Activated gamma-delta T cell (primary cell): ENCODE results near the gene PROSER2.

Experiments used
- DNase-seq: peaks from one replicate; lab custom pipeline; 2025; lab: John Stamatoyannopoulos, UW

The PROSER2 gene

DNA sequence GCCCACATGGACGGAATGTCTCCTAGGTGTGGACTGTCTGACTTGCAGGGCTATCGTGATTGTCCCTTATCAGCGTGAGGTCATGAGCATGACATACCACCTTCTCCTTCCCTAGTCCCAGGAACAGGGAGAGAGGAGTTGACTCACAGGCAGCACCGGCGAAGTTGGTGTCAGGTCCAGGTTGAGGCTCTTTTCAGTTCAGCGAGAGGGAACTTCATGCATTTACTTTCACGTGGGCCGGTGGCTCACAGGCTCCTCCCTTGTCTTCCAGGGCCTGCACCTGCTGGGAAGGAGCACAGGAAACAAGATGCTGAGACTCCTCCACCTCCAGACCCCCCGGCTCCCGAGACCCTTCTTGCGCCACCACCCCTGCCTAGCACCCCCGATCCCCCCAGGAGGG is 46.1 kb downstream of the PROSER2 start:
- no peak for DNase-seq

DNA sequence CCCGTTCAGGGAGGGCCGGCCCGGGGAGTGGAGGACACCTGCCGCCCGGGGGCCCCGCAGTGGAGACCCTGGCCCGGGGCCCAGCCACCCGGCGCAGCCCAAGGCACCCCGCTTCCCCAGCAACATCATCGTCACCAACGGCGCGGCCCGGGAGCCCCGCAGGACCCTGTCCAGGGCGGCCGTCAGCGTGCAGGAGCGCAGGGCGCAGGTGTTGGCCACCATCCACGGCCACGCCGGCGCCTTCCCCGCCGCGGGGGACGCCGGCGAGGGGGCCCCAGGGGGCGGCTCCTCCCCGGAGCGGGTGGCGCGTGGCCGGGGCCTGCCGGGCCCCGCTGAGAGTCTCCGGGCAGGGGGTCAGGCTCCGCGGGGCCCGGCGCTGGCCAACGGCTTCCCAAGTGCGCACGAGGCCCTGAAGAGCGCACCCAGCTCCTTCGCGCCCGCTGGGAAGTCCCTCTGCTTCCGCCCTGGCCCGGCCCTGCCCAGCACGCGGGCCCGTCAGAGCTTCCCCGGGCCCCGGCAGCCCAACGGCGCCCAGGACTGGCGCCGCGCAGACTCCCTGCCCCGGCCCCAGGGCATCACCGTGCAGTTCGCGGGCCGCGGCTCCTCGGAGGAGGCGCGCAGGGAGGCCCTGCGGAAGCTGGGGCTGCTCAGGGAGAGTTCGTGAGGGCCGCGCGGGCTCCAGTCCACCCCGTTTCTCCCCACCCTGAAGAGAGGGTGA is 46.7 kb downstream of the PROSER2 start:
- DNase-seq = no peak

- DNase-seq = no peak
These were observed 47.3 kb downstream of the PROSER2 start for GRCh38 chr10:11870461-11870780.

DNA sequence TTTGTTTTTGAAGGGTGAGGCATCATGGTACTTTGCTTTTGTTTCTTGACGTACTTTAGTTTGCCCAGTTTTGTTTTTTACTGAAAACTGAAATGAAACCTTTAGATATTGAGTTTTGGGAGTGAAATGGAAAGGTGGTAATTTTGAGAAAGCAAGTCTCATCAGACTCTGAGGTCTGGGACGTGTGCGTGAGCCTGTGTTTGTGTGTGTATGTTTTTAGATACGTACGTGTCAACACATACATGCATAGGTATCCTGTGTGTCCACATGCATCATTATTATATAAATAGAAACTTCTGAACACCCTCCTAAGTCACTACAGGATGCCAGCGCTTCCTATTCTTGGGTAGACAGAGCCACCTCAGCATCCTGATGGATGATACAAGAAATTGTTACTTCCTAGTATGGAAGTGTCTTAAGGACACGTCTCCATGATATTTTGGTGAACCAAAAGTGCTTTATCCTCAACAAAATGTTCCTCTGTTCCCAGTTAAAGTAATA is 47.8 kb downstream of the PROSER2 start:
- DNase-seq = no peak

DNA sequence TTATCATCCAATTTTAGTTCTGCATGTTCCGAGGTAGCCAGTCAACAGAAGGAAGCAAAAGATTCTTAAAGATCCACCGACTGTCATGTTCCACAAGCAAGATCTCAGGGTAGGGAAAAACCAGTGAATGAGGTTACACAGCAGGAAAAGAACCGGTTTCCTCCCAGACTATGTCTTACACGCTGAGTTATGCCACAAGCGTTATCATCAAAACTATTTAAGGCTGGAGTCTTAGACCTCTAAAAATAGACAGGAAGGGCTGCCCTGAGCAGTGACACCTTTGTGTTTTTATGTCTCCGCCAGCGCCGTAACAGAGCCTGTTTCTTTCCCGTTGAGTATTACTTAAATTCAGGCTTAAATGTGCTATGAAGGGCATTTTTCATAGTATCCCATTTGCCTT is 48.3 kb downstream of the PROSER2 start:
- DNase-seq = no peak

- no peak for DNase-seq
These were observed 51.7 kb downstream of the PROSER2 start for GRCh38 chr10:11874568-11875493.

- no peak for DNase-seq
These were observed 52.5 kb downstream of the PROSER2 start for GRCh38 chr10:11875494-11876281.

DNA sequence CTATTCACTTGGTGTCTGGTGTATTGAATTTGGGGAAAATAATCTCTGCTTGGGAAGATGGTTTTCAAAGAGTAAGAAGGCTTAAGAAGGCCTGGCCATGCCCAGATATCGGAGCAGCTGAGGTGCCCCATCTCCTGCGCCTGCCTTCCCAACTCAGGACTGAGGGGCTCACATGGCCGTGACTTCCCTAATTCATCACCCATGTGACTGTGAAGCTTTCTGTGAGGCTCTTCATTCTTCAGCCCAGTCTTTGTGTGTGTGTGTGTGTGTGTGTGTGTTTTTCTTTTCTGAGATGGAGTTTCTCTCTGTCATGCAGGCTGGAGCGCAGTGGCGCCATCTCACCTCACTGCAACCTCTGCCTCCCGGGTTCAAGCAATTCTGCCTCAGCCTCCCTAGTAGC is 53.2 kb downstream of the PROSER2 start:
- no peak for DNase-seq

- DNase-seq = no peak
These were observed 53.8 kb downstream of the PROSER2 start for GRCh38 chr10:11876805-11877590.

DNA sequence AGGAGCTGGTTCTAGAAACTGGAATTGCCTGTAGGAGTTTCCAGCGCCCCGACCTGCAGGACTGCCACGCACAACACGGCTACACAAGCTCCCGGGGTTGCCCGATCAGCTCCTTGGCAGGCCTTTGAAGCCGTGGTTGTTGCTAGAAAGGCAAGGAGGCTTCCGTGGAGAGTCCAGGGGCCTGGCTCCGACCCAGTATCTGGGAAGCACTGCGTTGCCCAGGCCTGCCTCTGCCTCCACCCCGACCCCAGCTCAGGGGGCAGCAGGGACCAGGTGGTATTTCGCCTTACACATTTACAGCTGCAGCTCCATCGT is 54.4 kb downstream of the PROSER2 start:
- DNase-seq = no peak

DNA sequence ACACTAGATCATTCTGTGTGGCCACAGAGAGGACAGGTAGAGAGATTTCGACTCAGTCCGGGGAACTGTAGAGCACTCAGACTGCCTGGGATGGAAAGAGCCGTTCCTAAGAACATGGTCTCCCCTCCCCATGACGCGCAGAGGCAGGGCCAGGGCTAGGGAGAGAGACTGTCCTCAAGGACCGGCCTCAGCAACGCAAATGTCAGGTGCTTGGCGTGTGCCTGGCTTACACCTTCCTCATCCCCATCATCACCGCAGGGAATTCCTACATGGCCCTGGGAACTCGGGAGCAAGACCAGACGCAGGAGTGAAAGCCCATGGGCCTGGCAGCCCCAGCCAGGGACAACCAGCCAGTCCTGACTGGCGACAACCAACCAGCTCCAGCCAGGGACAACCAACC is 55.6 kb downstream of the PROSER2 start:
- no peak for DNase-seq

DNA sequence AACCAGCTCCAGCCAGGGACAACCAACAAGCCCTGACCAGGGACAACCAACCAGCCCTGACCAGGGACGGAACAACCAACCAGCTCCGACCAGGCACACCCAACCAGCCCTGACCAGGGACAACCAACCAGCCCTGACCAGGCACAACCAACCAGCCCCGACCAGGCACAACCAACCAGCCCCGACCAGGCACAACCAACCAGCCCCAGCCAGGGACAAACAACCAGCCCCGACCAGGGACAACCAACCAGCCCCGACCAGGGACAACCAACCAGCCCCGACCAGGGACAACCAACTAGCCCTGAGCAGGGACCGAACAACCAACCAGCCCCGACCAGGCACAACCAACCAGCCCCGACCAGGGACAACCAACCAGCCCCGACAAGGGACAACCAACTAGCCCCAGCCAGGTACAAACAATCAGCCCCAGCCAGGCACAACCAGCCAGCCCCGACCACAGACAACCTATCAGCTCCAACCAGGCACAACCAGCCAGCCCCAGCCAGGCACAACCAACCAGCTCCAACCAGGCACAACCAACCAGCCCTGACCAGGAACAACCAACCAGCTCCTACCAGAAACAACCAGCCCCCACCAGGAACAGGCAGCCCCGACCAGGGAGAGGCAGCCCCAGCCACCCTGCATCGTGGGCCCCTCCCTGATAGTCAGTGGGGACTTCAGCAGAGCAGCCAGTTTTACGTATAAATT is 56.4 kb downstream of the PROSER2 start:
- no peak for DNase-seq

DNA sequence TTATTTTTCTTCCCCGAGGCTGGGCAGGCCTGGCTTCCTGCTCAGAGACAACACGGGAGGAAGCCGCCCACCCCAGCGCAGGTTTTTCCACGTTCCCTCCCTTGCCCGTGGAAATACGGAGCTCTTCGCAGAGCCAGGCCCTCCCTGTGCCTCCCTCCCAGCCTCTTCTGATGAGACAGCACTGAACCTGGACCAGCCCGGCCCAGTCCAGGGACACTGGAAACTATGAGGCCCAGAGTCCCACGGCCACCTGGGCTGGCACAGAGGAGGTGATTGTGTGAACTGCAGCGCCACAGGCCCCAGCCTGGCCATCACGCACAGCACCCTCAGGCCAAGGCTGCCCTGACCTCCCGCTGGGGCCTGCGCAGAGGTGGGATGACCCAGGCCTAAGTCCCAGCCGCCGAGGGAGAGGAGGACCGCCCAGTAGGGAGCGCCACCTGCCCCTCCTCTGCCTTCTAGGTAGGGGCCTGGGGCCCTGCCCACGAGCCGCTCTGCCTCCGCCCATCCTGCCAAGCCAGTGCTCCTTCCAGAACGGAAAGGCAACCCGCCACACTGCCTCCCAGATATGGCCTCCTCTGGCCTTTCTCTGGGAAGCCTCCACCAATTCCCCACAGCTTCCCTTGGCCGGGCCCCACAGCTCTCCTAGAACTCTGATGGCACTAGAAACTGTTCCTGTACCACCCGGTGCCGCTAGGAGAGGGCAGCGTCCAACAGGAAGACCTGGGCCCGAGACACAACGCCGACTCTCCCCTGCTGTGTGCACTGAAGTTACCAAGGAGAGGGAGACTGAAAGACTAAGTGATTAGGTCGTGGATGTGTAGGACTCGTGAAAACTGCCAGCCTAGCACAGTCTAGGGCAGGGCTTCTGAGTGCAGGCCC is 57.2 kb downstream of the PROSER2 start:
- no peak for DNase-seq

- no peak for DNase-seq
These were observed 57.9 kb downstream of the PROSER2 start for GRCh38 chr10:11881030-11881476.

- DNase-seq = no peak
These were observed 58.6 kb downstream of the PROSER2 start for GRCh38 chr10:11881477-11882417.

DNA sequence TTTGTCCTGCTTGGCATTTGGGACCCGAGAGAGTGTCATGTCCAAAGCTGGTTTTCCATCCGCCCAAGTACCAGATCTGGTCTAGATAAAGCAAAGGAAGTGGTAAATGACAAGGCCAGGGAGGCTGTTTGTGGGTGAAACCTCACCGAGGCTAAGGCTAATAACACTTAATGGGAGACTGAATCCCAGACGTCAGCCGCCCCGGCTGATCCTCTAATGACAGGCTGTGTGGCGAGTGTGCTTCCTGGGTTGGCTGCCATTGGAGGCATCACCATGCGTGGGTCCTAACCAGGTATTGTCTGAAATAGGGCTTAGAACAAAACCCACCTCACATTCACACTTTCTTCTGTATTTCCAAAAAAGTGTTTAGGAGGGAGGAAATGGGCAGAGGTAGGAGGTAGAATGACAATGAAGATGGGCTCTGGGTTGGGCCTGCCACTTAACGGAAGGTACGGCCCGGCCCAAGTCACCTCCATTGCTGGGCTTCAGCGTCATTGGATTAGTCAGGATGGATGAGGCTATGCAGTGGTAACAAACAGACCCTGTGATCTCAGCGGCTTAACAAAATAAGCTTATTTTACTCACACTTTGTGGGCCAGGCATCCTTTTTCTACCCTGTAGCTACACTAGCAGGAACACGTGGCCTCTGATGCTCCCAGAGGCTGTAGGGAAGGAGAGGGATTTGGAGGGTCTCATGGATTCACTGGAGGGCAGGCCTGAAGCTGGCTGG is 59.7 kb downstream of the PROSER2 start:
- no peak for DNase-seq

- no peak for DNase-seq
These were observed 61.7 kb downstream of the PROSER2 start for GRCh38 chr10:11884706-11885423.
